Activated CD4-positive, alpha-beta T cell treated with anti-CD3 and anti-CD28 coated beads, Interleukin-2, amount 50 U/mL, for 48 hours (primary cell): ENCODE results near the gene PYROXD2.
A peak's percentile ranks its signal among the peaks of the same experiment; 100 is the strongest.

ENCODE experiments used
- DNase-seq, 2 experiments: peaks; one replicate each; pipeline ENCODE4 v3.0.0-alpha.2; 2020

The PYROXD2 gene

DNA sequence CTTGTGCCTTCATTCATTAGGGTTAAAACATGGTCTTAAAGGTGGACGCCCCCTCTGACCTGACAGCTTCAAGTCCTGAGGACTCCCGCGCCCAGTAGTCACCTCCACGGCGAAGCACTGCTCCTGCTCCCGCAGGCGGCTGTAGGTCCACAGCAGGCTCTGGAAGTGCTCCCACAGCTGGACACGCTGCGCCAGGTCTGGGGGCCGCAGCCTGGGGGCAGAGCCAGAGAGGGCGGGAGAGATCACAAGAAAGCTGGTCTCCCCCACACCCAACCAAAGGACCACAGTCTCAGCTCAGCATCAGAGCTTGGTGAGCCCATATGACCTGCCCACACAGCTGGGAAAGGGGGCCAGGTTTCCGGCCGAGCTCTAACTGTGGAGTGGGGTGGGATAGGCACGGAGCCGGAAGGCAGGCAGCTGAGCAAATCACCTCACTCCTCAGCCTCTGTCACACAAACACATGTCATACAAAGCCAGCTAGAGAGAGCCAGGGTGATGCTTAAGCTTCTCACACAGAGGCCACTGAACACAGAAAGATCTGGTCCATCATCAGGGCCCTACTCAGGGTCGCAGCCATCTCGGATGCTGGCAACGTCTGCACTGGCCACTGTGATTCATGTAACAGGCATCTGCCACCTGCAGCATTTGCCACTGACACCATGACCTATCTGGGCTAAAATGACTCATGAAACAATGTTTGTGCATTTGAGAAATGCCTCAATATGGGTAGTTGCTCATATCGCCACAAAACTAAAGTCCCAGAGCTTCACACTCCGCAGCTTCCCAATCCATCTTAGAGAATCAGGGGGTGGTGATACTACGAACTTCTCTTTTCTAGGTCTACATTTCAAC is 19.1 kb upstream of the PYROXD2 start:
- no peak for DNase-seq

DNA sequence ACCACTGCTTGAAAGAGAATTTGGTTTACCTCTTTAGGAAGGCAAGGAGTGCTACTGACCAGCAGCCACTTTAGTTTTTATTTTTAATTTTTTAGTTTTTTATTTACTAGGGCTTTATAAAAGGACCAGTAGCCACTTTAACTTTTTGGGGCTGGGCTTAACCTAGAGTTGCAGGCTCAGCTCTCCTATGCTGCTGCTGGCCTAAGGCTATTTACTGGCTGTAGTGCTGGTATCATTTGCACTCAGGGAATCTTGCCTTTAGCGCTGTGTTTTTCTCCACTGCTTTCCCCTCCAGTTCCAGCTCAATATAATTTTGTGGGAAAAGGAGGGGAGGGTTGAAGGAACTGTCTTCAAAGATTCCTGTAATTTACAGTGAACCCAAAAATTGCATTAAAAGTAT is 18.4 kb upstream of the PYROXD2 start:
- DNase-seq = no peak

DNA sequence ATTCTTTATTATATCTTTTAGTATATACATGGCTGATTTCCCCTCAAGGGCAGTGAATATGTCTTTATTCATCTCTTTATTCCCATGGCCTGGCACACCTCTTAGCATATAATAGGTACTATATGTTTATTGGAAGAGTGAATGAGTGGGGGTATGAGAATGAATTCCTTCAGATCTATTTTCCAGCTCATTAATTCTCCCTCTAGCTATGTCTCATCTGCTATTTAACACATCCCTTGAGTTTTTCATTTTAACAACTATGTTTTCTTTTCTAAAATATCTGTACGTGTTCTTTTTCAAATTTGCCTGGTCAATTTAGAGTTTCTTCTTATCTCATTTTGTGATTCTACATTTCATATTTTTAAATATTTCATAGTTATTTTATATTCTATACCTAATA is 17.3 kb upstream of the PYROXD2 start:
- no peak for DNase-seq

DNA sequence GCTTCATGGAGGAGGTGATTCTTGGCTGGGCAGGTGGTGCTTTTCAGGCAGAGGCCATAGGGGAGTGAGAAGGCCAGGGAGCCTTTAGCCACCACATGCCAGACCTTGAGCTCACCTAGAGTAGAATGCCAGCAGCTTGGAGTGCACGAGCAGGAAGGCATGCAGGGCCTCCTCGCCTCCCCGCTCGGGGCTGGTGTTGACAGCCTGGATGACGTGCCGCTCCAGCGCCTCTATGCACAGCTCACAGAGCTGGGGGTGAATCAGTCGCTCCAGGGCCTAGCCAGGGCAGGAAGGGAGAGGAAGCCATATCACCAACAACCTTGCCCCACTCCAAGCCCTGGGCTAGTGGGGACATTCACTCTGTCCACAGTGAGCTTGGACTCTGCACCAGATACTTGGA is 16.0 kb upstream of the PYROXD2 start:
- no peak for DNase-seq

DNA sequence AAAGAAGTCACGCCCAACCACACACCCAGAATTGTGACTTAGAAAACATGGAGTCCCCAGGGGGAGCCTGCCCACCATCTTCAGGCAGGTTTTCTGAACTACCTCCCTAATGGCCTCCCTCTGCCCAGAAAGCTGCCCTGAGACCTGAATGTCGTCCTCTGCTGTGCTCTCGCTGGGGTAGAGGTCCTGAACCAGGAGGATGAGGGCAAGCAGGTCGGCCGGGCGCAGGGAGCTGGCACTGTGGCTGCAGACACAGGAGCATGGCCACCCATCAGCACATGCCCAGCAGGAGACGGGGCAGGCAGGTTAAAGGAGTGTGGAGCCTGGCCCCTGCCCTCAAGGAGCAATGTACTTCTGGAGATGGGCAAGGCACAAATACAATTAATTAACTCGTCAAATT is 15.4 kb upstream of the PYROXD2 start:
- no peak for DNase-seq

DNA sequence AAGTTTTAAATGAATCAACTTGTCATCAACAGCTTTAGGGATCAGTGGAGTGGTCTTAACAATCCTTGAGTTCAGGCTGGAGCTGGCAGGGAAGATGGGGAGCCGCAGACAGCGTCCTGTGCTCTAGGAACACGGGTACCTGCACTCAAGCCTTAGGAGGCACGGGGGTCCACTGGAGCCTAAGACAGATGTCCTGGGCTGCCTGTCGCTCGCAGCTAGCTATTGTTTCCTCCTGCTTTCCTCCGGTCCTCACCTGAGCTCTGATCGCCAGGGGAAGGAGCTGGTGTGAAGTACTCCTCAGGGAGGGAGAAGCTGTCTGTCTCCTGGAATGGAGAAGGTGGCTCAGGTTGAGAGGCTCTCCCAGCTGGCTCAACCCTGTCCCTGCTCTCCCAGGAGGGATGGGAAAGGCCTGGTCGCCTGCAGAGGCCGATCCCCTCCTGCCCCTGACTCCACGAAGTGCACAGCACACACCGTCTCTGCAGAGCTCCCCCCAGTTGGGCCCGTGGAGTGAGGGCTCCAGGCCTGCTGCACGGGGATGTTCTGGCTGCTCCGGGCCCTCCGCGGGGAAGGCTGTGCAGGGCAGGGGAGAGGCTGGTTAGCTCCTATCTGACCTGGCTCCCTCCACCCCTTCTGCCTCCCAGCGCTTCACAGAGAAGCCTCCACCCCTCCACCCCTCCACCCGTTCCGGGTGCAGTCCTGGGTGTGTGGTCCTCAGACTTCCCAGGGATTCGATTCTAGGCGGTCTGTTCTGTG is 14.5 kb upstream of the PYROXD2 start:
- no peak for DNase-seq

DNA sequence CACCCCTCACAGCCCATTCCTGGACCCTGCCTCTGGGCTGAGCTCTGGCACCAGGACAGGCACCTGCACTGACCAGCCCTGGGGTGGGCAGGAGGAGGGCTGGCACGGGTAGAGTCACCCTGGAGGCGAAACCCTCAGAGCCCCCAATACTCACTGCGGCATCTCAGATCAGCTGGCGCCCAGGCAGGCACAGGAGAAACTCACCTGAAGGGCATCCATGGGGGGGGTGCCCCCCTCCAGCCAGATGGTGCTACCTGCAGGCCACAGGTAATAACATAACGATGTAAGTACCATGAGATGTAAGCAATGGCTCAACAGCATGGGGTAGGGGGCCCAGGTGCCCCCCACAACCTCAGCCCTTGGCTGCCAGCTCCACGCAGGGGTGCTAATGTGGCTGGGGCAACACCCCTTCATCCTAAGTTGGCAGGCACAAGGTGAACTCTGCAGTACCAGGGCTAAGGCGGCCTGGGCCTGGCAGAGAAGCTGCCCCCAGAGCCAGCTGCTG is 12.1 kb upstream of the PYROXD2 start:
- no peak for DNase-seq

DNA sequence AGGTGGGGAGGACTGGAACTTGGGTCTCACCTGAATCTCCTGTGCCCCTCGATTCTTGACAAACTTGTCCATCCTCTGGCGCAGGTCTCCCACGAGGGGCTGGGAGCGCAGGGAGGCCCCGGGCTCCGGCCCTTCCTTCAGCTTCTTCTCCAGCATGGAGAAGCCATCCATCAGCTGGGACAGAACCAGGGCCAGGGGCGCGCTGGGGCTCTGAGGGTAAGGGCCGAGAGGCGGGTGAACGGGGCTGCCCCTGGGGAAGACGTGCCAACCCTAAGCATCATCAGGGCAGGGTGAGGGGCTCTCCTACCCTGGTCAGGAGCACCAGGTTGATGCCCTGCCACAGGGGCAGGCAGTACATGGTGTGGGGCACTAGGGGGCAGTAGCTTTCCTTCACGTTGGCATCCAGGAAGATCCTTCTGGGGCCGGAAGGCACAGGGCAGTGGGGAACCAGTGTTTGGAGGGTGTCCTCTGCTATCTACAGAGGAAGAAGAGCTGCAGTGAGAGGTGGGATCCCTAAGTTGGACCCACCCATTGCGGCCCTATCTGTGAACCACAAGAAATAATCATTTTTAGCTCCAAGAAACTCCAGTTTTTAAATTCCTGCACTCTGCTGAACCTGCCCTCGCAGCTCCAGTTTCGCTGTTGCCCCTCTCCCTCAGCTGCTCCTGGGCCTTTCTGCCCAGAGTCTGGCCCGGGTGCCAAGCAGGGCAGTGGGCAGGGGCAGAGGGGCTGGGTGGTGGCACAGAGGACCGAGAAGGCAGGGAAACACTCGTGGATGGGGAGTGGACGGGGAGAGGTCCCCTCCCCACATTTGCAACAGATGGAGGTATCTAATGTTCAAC is 10.8 kb upstream of the PYROXD2 start:
- peak; percentile 55 to 68 for DNase-seq

DNA sequence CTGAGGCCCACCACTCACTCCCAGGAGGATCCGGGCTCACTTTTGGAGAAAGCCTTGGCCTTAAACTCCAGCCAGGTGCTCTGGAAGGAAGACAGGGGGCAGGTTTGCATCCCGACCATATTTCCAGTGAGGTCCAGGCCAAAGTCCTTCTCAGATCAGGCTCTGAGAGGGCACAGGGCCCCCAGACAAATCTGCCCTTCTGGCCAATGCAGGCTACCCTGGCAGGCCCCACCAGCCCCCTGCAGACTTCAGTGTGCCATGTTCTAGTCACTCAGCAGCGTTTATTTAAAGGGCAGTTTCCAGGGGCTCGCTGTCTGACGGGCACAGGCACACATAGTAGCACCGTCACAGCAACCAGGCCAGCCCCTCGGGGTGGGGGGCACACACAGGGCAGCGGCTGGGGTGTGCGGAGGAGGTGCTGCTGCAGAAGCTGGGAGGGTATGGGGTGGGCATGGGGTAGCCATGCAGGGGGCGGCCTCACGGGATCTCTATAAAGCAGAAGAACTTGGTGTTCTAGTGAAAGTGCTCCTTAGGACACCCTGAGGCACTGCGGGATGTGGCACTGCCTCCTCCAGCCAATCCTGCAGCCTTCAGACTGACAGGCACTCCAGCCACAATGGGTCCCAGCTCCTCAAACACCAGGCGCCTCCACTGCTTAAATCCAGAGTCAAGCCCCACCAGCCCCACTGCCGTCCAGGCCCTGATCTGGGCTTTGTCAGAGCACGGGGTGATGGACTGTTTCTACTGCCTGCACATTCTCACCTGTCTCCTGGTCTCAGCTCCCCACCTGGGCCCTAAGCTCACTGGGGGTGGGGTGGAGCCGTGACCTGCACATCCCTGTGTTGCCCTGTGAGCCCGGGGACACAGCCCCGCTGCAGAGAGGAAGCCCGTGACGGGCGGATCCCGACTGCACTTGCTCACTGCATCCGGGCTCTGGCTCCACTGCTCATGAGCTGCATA is 9.6 kb upstream of the PYROXD2 start:
- DNase-seq = no peak

DNA sequence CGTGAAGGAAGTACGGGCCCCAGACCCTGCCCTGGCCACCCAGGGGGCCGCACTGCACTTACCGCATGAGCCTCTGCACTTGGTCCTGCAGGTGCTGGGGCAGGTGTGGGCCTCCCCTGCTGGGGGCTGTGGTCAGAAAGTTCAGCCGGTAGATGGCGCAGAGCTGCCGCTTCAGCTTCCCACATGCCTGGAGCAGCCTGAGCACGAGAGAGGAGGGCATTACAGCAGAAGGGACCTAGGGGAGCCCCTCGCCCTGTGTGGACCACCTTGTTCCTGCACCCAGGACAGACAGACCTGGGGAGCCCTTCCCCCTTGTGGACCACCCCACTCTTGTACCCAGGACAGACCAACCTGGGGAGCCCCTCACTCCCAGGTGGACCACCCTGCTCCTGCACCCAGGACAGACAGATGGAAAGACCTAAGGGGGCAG is 8.7 kb upstream of the PYROXD2 start:
- no peak for DNase-seq

DNA sequence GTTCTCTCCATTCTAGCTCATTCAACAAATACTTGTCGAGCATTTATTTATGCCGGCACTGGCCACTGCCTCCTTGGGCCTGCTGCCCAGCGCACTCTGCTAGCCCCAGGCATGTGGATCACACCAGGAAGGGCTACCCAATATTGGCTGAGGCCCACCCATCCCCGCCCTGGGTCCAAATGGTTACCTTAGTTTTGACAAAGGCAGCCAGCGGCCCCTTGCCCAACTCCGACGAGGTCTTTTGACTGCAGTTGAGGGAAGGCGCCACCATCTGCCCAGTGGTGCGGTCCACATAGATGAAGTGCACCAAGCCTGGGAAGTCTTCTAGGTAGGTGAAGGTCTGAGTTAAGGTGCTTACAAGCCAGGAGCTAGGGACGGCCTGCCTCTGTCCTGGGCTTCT is 7.2 kb upstream of the PYROXD2 start:
- DNase-seq = no peak

DNA sequence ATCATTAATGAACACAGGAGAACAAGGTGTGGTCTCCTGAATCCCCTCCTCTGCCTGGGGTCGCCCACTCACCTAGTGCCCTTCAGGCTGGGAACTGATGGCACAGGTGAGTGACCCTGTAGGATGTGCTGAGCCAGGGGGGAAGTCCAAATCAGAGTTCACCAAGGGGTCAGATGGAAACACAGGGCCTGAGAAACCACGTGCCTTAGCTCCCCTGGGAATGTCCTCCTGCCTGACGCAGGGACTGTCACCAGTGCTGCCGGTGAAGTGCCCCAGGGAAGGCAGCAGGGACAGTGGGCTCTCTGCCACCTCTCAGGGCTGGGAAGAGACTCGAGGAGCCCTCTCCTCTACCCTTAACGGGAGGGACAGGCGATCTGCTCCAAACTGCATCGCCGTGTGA is 5.8 kb upstream of the PYROXD2 start:
- no peak for DNase-seq

DNA sequence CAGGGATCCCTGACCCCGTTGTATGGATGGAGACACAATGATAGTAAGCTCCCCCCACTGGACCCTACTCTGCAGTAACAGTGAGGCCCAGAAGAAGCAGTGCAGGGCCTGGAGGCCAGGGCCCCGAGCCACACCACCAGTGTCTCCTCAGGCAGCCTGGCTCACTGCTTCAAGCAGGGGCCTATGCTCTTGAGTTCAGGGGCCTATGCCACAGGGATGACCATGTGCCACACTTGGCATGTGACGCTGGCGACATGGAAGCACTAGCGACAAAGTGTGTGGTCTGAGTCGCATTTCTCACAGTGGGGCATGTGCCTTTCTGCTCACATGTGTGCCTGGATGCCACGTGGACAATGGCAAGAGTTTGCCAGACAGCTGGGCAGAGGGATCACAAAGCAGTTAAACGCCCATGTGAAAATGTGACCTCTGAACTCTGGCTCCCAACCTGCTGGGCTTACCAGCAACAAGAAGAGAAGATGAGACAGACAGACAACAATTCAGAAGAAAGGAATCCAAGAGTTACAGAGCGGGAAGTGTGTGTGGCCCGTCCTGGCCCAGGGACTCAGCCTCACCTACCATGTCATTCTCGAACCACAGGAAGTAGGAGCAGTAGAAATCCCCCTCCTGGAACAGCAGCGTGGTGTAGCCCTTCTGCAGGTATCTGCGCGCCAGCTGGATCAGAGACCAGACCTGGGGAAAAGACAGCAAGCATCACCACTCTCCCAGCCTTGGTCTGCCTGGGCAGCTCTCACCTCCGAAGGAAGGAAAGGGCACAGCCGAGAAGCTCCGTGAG is 4.7 kb upstream of the PYROXD2 start:
- DNase-seq = no peak

DNA sequence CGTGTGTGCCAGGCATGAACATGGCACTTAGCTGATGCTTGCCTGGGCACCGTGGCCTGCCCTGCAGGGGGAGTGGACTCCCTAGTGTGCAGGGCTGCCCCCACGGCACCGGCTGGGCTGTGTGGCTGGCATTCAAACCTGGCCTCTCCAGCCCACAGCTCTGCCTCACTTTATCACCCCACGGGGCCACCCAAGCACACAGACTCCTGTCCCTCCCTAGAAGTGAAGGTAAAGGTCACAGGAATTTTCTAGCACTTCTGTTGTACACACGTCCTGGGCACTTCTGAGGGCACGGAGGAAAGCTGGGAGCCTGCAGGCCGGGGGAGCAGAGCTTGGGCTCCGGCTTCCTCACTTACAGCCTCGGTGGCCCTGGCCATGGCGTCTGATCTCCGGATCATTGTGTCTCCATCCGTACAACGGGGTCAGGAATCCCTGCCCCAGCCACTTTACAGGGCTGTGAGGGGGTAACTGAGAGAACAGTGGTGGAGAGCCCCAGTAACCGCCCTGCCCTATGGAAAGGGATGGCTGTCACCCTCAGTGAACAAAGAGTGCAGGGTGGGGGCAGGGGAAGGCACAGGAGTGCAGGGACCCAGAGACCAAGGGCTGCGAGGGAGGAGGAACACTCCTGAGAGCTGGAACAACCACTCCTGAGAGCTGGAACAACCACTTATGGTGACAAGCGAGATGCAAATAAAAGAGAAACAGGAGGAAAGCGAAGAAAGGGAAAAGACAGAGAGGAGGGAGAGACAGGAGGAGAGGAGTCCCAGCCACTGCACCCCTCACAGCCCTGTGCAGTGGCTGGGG is 3.9 kb upstream of the PYROXD2 start:
- DNase-seq = no peak

DNA sequence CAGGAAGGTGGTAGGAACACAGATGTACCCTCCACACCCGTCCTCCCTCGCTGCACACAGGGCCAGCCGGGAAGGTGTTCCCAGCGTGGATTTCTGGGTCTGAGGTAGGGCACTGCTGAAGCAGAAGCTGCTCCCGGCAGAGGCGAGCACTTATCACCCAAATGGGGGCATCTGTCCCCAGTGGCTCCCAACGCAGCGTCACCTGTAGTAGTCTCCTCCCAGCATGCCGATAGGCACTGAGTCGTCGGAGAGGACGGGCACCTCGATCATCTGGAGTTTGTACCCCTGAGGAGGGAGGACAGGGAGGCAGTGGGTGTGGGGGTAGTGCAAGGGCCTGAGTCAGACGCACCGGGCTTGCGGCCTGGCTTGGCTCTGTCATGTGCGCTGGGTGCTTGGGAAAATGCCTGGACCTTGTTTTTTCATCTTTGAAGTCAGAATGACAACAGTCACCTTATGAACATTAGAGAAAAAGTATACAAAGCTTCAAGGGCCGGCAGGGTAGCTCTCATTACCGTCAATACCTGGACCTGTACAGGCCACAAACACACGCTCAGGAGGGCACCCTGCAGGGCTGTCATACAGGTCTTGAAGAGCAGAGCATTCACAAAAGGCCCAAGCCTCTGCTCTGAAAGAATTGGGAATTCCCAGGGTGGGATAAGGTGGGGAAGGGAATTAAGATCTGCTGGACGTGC is 3.1 kb upstream of the PYROXD2 start:
- DNase-seq = no peak

DNA sequence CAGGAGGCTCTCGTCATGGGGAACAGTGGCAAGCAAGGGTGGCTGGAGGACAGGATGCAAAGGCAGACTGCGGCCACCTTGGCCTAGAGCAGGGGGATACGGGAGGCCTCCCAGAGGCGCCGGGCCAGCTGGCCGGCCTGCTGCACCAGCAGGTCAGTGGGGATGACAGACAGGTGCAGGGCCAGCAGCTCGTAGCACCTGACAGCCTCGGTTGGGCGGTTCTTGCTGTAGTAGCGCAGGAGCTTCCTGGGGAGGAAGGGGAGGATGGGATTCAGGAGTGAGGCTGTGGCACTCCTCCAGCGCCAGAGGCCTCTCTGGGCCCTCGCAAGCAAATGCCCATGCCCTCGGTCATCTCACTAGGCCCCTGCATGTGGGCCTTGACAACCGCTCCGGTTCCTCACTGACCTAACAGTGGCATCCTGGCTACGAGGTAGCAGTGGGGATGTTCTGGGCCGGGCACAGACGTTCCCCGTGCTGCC is 2.5 kb upstream of the PYROXD2 start:
- no peak for DNase-seq

DNA sequence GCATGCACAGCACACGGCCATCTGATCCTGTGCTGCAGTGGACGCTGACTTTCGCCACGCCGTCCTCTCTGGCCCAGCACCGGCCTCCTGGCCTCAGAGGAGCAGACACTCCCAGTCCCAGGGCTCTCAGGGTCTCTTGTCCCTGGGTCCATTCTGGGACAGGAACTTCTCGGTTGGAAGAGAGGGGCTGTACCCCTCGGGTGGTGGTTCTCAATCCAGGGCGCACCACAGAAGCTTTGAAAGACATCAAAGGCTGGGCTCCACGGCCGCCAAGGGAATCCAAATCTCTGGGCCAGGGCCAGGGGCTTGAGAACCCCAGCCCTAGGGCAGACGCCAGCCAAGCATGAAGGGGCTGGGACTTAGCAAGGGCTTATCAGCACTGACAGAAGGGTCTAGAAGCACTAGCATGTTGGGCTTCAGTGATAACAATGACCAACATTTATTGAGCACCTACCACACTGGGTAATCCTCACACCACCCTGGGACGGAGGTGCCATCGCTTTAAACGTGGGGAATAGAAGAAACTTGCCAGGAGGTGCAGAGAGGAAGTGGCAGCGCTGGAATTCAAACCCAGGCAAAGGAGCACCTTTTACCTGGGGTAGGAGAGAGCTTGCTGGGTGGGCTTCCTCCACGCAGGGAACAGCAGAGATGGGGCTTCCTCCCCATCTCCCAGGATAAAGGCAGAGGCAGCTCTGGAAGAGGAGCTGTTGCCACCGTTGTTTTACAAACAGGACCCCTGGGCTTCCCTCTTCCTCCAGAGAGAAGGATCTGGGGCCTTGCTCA is 1.8 kb upstream of the PYROXD2 start:
- DNase-seq = no peak

DNA sequence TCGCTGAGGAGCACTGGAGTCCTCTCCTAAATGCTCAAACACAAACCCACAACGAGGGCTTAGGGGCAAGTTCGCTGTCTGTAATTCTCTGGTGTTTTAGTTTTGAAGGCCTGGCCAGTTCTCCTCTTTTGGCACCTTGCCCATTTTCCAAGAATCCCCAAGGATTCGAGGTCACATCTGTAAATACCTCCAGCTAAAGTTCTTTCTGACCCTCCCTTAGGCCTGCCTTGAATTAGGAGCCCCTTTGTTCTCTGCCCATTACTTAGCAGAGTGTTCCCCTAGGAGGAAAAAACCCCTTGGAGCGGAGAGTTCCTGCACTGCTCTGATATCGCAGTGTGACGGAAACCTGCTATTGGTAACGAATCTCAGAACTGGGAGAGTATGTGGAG is 743 bp upstream of the PYROXD2 start:
- no peak for DNase-seq

DNA sequence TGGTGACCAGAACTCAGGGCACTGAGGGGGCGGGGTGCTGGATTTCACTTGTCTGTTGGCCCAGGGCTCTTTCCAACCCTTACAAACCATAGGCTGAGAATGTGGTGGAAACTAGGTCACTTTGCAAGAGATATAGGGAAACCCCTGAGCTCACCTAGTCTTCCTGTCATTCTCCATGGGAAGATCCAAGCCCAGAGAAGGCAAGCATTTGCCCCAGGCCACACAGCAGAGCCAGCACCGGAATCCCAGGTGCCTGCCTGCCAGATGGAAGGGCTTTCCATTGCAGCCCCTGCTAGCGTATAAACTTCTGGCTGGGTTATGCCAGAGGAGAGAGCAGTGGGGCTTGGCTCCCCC is 427 bp downstream of the PYROXD2 start:
- no peak for DNase-seq
